Subcutaneous preadipocyte (primary cell): ENCODE results near the gene OR11H6. TPM values are rescaled to one million over a fixed set of nuclear protein-coding genes. Genes with fewer than 3 reads are reported as not detected.

Experiments
- small RNA-seq: library from RNA; depleted of rRNA; stranded (forward); fragments of <200 nt; gene quantifications from one replicate; pipeline ENCODE3, GENCODE V24; 2012
- total RNA-seq: library from RNA; depleted of rRNA; stranded (reverse); fragments of >200 nt; gene quantifications from 2 replicates; pipeline ENCODE4 v1.2.3, GENCODE V29; 2012

The OR11H6 gene, protein sequence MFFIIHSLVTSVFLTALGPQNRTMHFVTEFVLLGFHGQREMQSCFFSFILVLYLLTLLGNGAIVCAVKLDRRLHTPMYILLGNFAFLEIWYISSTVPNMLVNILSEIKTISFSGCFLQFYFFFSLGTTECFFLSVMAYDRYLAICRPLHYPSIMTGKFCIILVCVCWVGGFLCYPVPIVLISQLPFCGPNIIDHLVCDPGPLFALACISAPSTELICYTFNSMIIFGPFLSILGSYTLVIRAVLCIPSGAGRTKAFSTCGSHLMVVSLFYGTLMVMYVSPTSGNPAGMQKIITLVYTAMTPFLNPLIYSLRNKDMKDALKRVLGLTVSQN
- not detected in 2 replicates for total RNA-seq

DNA sequence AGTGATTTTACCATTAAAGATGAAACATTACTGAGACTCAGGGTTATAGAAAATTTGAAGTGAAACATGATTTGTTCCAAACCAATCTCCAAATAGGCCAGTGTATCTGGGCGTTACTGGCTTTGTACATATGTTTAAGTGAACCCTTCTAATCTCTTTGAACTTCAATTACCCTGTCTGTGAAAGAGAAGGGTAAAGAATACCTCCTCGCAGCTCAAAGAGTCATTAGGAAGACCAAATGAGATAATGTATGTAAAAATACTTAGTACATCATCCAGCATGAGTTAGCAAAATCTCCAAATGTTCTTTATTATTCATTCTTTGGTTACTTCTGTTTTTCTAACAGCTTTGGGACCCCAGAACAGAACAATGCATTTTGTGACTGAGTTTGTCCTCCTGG is at the start of gene OR11H6:
TSS of gene OR11H6 (plus strand) at position 301 of the 400 bp plus-strand sequence. CDS start at position 301, 0 bp downstream.

DNA sequence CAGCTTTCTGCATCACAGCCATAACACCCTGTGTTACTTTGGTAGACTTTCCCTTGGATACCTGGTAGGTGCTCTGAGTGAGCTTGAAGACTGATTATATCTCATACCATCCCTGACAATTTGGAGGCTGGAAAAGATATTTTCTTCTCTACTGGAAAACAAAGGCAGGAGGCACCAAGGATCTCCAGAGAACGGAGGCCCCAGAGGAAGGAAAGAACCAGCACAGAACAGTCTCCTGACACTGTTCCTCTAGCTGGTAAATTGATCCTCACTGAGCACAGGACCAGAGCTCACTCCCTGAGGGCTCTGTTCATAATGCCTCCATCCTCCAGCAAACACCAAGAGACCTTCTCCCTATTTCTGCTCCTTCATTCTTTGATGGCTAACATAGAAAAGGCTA is 32.9 kb upstream of the OR11H6 start, which contains the start of gene OR11G2:
TSS of gene OR11G2 (plus strand) at position 301 of the 400 bp plus-strand sequence. CDS start 6,542 bp downstream, outside the sequence.

DNA sequence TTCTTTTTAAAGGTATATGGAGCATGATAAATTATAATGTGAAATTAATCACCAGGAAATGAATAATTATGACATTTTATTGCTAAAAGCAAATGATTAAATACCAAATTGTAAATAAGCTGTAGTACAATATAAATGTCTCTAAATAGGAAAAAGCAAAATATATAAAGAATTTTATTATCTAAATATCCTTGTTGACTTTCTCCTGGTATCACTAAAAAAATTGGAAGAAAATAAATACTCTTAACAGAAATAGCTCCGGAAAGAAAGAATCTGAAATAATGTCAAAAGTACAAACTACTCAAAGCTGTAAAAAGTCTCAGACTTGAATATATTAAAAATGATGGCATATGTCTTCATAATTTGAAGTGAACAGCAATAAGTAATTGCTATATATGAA is 5.2 kb downstream of the OR11H6 start, which contains the start of gene OR11H7:
TSS of gene OR11H7 (plus strand) at position 301 of the 400 bp plus-strand sequence.

Small RNAs within 50 kb of the gene (small RNA-seq; reads per million reads assigned to genes)
- gene GTF2IP22: not detected

Other genes with a start within 250 kb of the OR11H6 start
- not detected in 2 replicates for gene OR4K15, start 248.1 kb upstream of the OR11H6 start, total RNA-seq
- gene OR4Q2, start 221.5 kb upstream of the OR11H6 start, total RNA-seq: not detected in 2 replicates
- gene OR4K14, start 204.4 kb upstream of the OR11H6 start, total RNA-seq: not detected in 2 replicates
- gene OR4K13, start 187.7 kb upstream of the OR11H6 start, total RNA-seq: not detected in 2 replicates
- not detected in 2 replicates for gene OR4L1, start 163.7 kb upstream of the OR11H6 start, total RNA-seq
- not detected in 2 replicates for gene OR4K17, start 113.0 kb upstream of the OR11H6 start, total RNA-seq
- gene OR4N5, start 84.9 kb upstream of the OR11H6 start, total RNA-seq: not detected in 2 replicates
- not detected in 2 replicates for gene OR11G2, start 32.8 kb upstream of the OR11H6 start, total RNA-seq
- gene OR11H7, start 5.3 kb downstream of the OR11H6 start, total RNA-seq: not detected in 2 replicates
- not detected in 2 replicates for gene OR11H4, start 15.6 kb downstream of the OR11H6 start, total RNA-seq
- gene TTC5, start 82.2 kb downstream of the OR11H6 start, total RNA-seq: 12.1 and 16.4 TPM in 2 replicates
- 30.5 and 33.8 TPM in 2 replicates for gene CCNB1IP1, start 109.6 kb downstream of the OR11H6 start, total RNA-seq
- 8.1 and 13.3 TPM in 2 replicates for gene PARP2, start 119.9 kb downstream of the OR11H6 start, total RNA-seq
- 16.5 and 20.1 TPM in 2 replicates for gene TEP1, start 189.8 kb downstream of the OR11H6 start, total RNA-seq
- under 0.01 and 0.20 TPM in 2 replicates for gene KLHL33, start 212.5 kb downstream of the OR11H6 start, total RNA-seq
- gene OSGEP, start 231.1 kb downstream of the OR11H6 start, total RNA-seq: 41.2 and 43.0 TPM in 2 replicates
- gene APEX1, start 231.5 kb downstream of the OR11H6 start, total RNA-seq: 36.6 and 52.2 TPM in 2 replicates
- gene PIP4P1, start 237.7 kb downstream of the OR11H6 start, total RNA-seq: 23.5 and 27.9 TPM in 2 replicates
- gene PNP, start 245.7 kb downstream of the OR11H6 start, total RNA-seq: 65.0 and 73.9 TPM in 2 replicates